Naive thymus-derived CD4-positive, alpha-beta T cell (primary cell): ENCODE data around the gene PRKAG2. TPM values are rescaled to one million over a fixed set of nuclear protein-coding genes. Genes with fewer than 3 reads are reported as not detected.

Experiments
- ATAC-seq: fragments of 150-1000 bp; cut with Tn5 transposase; 2 replicates; pipeline ENCODE4 v1.10.0; 2021; ENCODE audit warnings: mild to moderate bottlenecking, moderate library complexity
- CTCF ChIA-PET: fragments of 350-600 bp; sonication (Branson Sonifier 250); formaldehyde crosslinking; loops from one replicate; lab custom pipeline; 2021; ENCODE audit warnings: antibody characterized with exemption; lab: Charles Lee
- POLR2A ChIA-PET: fragments of 350-600 bp; sonication (Branson Sonifier 250); formaldehyde crosslinking; loops from one replicate; lab custom pipeline; 2021; ENCODE audit warnings: antibody characterized with exemption, inconsistent platforms; lab: Charles Lee
- DNase-seq, 9 donors: peaks; one replicate each; pipeline versions ENCODE4 v3.0.0 to v3.0.0-alpha.2; 2020 to 2022; ENCODE audit warnings: mixed read lengths in 1 of 9
- H3K27ac ChIP-seq: one replicate; pipeline ENCODE4 v1.7.0; 2013; ENCODE audit warnings: mild to moderate bottlenecking, low read depth, low read length, moderate library complexity
- H3K27me3 ChIP-seq, 2 donors: one replicate each; pipeline ENCODE4 v1.7.0; 2013; ENCODE audit warnings: low read length in 2 of 2, mild to moderate bottlenecking in 2 of 2, moderate library complexity in 2 of 2; ENCODE audit not compliant: control insufficient read depth in 2 of 2, insufficient read depth in 2 of 2
- H3K36me3 ChIP-seq, 3 experiments: 1 replicate in 2 of 3; 2 replicates in 1 of 3; pipeline ENCODE4 v1.7.0; 2013; ENCODE audit warnings: low read length in 3 of 3, mild to moderate bottlenecking in 3 of 3, moderate library complexity in 1 of 3; ENCODE audit not compliant: insufficient read depth in 3 of 3, control insufficient read depth in 2 of 3
- H3K4me1 ChIP-seq, 2 donors: one replicate each; pipeline ENCODE4 v1.7.0; 2013; ENCODE audit warnings: low read length in 2 of 2, mild to moderate bottlenecking in 2 of 2, moderate library complexity in 1 of 2; ENCODE audit not compliant: control insufficient read depth in 2 of 2, insufficient read depth in 2 of 2
- H3K4me3 ChIP-seq: 2 replicates; pipeline ENCODE4 v1.7.0; 2013; ENCODE audit warnings: mild to moderate bottlenecking, low read length
- H3K9me3 ChIP-seq, 3 experiments: 1 replicate in 2 of 3; 2 replicates in 1 of 3; pipeline ENCODE4 v1.7.0; 2013; ENCODE audit warnings: low read length in 3 of 3; ENCODE audit not compliant: control insufficient read depth in 2 of 3
- H3K27ac Mint-ChIP-seq, 9 donors: one replicate each; pipeline ENCODE4 v1.8.0; 2020 to 2022; ENCODE audit warnings: mixed read lengths in 9 of 9, mild to moderate bottlenecking in 8 of 9, moderate library complexity in 5 of 9, inconsistent platforms in 2 of 9
- H3K27me3 Mint-ChIP-seq, 5 donors: one replicate each; pipeline ENCODE4 v1.8.0; 2021 to 2022; ENCODE audit warnings: mixed read lengths in 5 of 5, mild to moderate bottlenecking in 1 of 5
- H3K36me3 Mint-ChIP-seq, 5 donors: one replicate each; pipeline ENCODE4 v1.8.0; 2020 to 2022; ENCODE audit warnings: mixed read lengths in 5 of 5, mild to moderate bottlenecking in 3 of 5, inconsistent platforms in 1 of 5
- H3K4me1 Mint-ChIP-seq, 7 donors: one replicate each; pipeline ENCODE4 v1.8.0; 2020 to 2022; ENCODE audit warnings: mixed read lengths in 7 of 7, mild to moderate bottlenecking in 3 of 7, inconsistent platforms in 1 of 7
- H3K4me3 Mint-ChIP-seq, 10 donors: one replicate each; pipeline ENCODE4 v1.8.0; 2020 to 2022; ENCODE audit warnings: mild to moderate bottlenecking in 10 of 10, mixed read lengths in 10 of 10, moderate library complexity in 6 of 10, inconsistent platforms in 2 of 10
- H3K9me3 Mint-ChIP-seq, 11 donors: one replicate each; pipeline ENCODE4 v1.8.0; 2020 to 2022; ENCODE audit warnings: mixed read lengths in 11 of 11, mild to moderate bottlenecking in 4 of 11, inconsistent platforms in 1 of 11, moderate library complexity in 1 of 11
- intact Hi-C, 2 donors: fragments of 100-400 bp; cut with micrococcal nuclease; formaldehyde crosslinking; loops; one replicate each; pipeline ENCODE4 v1.15.1; 2023
- polyA plus RNA-seq, 2 donors: library from polyadenylated mRNA; unstranded; fragments of 300-500 nt; fragmentation: Illumina TruSeq; gene quantifications; one replicate each; pipeline ENCODE4 v1.2.3, GENCODE V29; 2021
- total RNA-seq, 6 experiments: library from RNA in 5 of 6; stranded (reverse) in 5 of 6; gene quantifications; 1 replicate in 5 of 6; 2 replicates in 1 of 6; pipeline ENCODE4 v1.2.3 and lab custom pipeline; 2021 to 2026

The PRKAG2 gene
- total and polyA plus RNA-seq, 7 experiments from 2014 or later, result 15.0 to 74.4 (median 55.7) TPM

- H3K36me3 ChIP-seq, result peaks cover 0 to 8% (median 0%) of the 10 kb centered on the region in 3 experiments
- peak; percentile 77 for ATAC-seq
These were observed 250.3 kb downstream of the PRKAG2 start for GRCh38 chr7:151626422-151627115.

GRCh38 chr7:151625606-151626005 lies 251.3 kb downstream of the PRKAG2 start:
- H3K4me3 Mint-ChIP-seq, result peak overlapping the region in 1 of 10 donors; percentile 26
- intact Hi-C loops, result loop anchor here (1.0 to 2.0 kb wide), 3 partner anchors 79 to 157 kb away; no protein-coding TSS in a partner anchor
- H3K9me3 ChIP-seq, result no peaks in the 10 kb centered on the region
- ChIA-PET CTCF (interaction anchor here (1.0 to 2.2 kb wide), 4 partner anchors 131 to 310 kb away, joined by 3 to 8 read pairs (median 4); no protein-coding TSS in a partner anchor), POLR2A (interaction anchor here (1.2 kb wide), 1 partner anchor 10 kb away, joined by 3 read pairs; no protein-coding TSS in a partner anchor)
- no peak for ATAC-seq
- peak overlapping the region in 2 of 9 donors; percentile 16 to 42 for H3K27ac Mint-ChIP-seq
- H3K4me3 ChIP-seq, result no peak overlapping the region
- H3K36me3 Mint-ChIP-seq, result peaks cover 0 to 24% (median 9%) of the 10 kb centered on the region in 5 donors
- H3K9me3 Mint-ChIP-seq, result no peaks in the 10 kb centered on the region
- H3K36me3 ChIP-seq, result peaks cover 0 to 14% (median 0%) of the 10 kb centered on the region in 3 experiments
- no peaks in the 10 kb centered on the region for H3K27me3 ChIP-seq
- H3K4me1 Mint-ChIP-seq, result peaks cover 30 to 62% (median 50%) of the 10 kb centered on the region in 7 donors
- peaks cover 3 to 4% of the 10 kb centered on the region in 2 donors for H3K4me1 ChIP-seq
- no peak overlapping the region for H3K27ac ChIP-seq
- DNase-seq, result no peak
- H3K27me3 Mint-ChIP-seq, result no peaks in the 10 kb centered on the region

More at GRCh38 chr7:151626422-151627115, 250.3 kb downstream of the PRKAG2 start:
- peak in 7 of 9 donors; percentile 16 to 41 (median 22) for DNase-seq
- peaks cover 12% of the 10 kb centered on the region in 2 donors for H3K4me1 ChIP-seq
- Mint-ChIP-seq H3K36me3 (peaks cover 0 to 24% (median 9%) of the 10 kb centered on the region in 5 donors), H3K4me3 (no peak overlapping the region), H3K4me1 (peaks cover 39 to 72% (median 59%) of the 10 kb centered on the region in 7 donors), H3K27ac (peak overlapping the region in 3 of 9 donors; percentile 34 to 67 (median 39)), H3K27me3 (no peaks in the 10 kb centered on the region), H3K9me3 (no peaks in the 10 kb centered on the region)
- ChIA-PET CTCF (interaction anchor here (1.0 to 2.2 kb wide), 4 partner anchors 130 to 157 kb away, joined by 3 to 8 read pairs (median 4); no protein-coding TSS in a partner anchor), POLR2A (no interaction called here)
- no peak overlapping the region for H3K27ac ChIP-seq
- H3K9me3 ChIP-seq, result no peaks in the 10 kb centered on the region
- no peaks in the 10 kb centered on the region for H3K27me3 ChIP-seq
- intact Hi-C loops, result loop anchor here (1.0 to 2.0 kb wide), 3 partner anchors 78 to 156 kb away; no protein-coding TSS in a partner anchor
- no peak overlapping the region for H3K4me3 ChIP-seq

- no peaks in the 10 kb centered on the region for H3K4me1 ChIP-seq
- DNase-seq (no peak), ATAC-seq (no peak)
- peaks cover 22 to 51% (median 43%) of the 10 kb centered on the region in 7 donors for H3K4me1 Mint-ChIP-seq
- peaks cover 0 to 14% (median 0%) of the 10 kb centered on the region in 3 experiments for H3K36me3 ChIP-seq
- H3K36me3 Mint-ChIP-seq, result peaks cover 0 to 28% (median 9%) of the 10 kb centered on the region in 5 donors
- H3K27ac ChIP-seq, result no peak overlapping the region
- no peak overlapping the region for H3K4me3 ChIP-seq
- no peaks in the 10 kb centered on the region for H3K27me3 ChIP-seq
- no peak overlapping the region for H3K4me3 Mint-ChIP-seq
- H3K9me3 Mint-ChIP-seq, result no peaks in the 10 kb centered on the region
- H3K27ac Mint-ChIP-seq, result peak overlapping the region in 1 of 9 donors; percentile 26
- H3K27me3 Mint-ChIP-seq, result no peaks in the 10 kb centered on the region
- ChIA-PET CTCF (interaction anchor here (1.1 to 2.2 kb wide), 3 partner anchors 136 to 311 kb away, joined by 3 to 8 read pairs (median 4); no protein-coding TSS in a partner anchor), POLR2A (interaction anchor here (1.2 kb wide), 1 partner anchor 11 kb away, joined by 3 read pairs; no protein-coding TSS in a partner anchor)
- H3K9me3 ChIP-seq, result no peaks in the 10 kb centered on the region
- intact Hi-C loops, result no loop called here
These were observed 252.5 kb downstream of the PRKAG2 start for GRCh38 chr7:151624246-151624928.

- H3K4me3 Mint-ChIP-seq, result no peak overlapping the region
- H3K4me1 ChIP-seq, result no peaks in the 10 kb centered on the region
- H3K9me3 ChIP-seq, result no peaks in the 10 kb centered on the region
- H3K27ac Mint-ChIP-seq, result no peak overlapping the region
- no peak overlapping the region for H3K4me3 ChIP-seq
- ChIA-PET POLR2A (no interaction called here), CTCF (interaction anchor here (1.0 kb wide), 1 partner anchor 136 kb away, joined by 3 read pairs; no protein-coding TSS in a partner anchor)
- H3K9me3 Mint-ChIP-seq, result no peaks in the 10 kb centered on the region
- H3K27ac ChIP-seq, result no peak overlapping the region
- DNase-seq (no peak), ATAC-seq (no peak)
- no peaks in the 10 kb centered on the region for H3K27me3 ChIP-seq
- peaks cover 0 to 14% (median 0%) of the 10 kb centered on the region in 3 experiments for H3K36me3 ChIP-seq
- peaks cover 19 to 49% (median 40%) of the 10 kb centered on the region in 7 donors for H3K4me1 Mint-ChIP-seq
- H3K27me3 Mint-ChIP-seq, result no peaks in the 10 kb centered on the region
- peaks cover 0 to 31% (median 12%) of the 10 kb centered on the region in 5 donors for H3K36me3 Mint-ChIP-seq
- intact Hi-C loops, result no loop called here
These were observed 253.1 kb downstream of the PRKAG2 start for GRCh38 chr7:151623766-151624165.

GRCh38 chr7:151621961-151622360 lies 255.0 kb downstream of the PRKAG2 start:
- Histone ChIP-seq H3K27ac (no peak overlapping the region), H3K27me3 (no peaks in the 10 kb centered on the region), H3K4me3 (no peak overlapping the region), H3K4me1 (no peaks in the 10 kb centered on the region), H3K9me3 (no peaks in the 10 kb centered on the region), H3K36me3 (peaks cover 0 to 14% (median 0%) of the 10 kb centered on the region in 3 experiments)
- no peak overlapping the region for H3K4me3 Mint-ChIP-seq
- peaks cover 17 to 48% (median 34%) of the 10 kb centered on the region in 7 donors for H3K4me1 Mint-ChIP-seq
- no peak overlapping the region for H3K27ac Mint-ChIP-seq
- no peak for DNase-seq
- H3K27me3 Mint-ChIP-seq, result no peaks in the 10 kb centered on the region
- no peaks in the 10 kb centered on the region for H3K9me3 Mint-ChIP-seq
- H3K36me3 Mint-ChIP-seq, result peaks cover 0 to 31% (median 14%) of the 10 kb centered on the region in 5 donors
- intact Hi-C loops, result no loop called here
- ChIA-PET POLR2A (interaction anchor here (1.0 kb wide), 1 partner anchor 12 kb away, joined by 3 read pairs; no protein-coding TSS in a partner anchor), CTCF (no interaction called here)
- ATAC-seq, result no peak

- ATAC-seq, result no peak
- no peak for DNase-seq
- ChIA-PET POLR2A (no interaction called here), CTCF (no interaction called here)
- Histone ChIP-seq H3K4me1 (no peaks in the 10 kb centered on the region), H3K4me3 (no peak overlapping the region), H3K27me3 (no peaks in the 10 kb centered on the region), H3K36me3 (peaks cover 0 to 12% (median 0%) of the 10 kb centered on the region in 3 experiments), H3K9me3 (no peaks in the 10 kb centered on the region), H3K27ac (no peak overlapping the region)
- Mint-ChIP-seq H3K4me3 (no peak overlapping the region), H3K27me3 (no peaks in the 10 kb centered on the region), H3K36me3 (peaks cover 0 to 19% (median 3%) of the 10 kb centered on the region in 5 donors), H3K27ac (no peak overlapping the region), H3K4me1 (peaks cover 0 to 30% (median 15%) of the 10 kb centered on the region in 7 donors), H3K9me3 (no peaks in the 10 kb centered on the region)
- intact Hi-C loops, result no loop called here
These were observed 260.3 kb downstream of the PRKAG2 start for GRCh38 chr7:151616443-151617213.
